Retinal pigment epithelial cell (primary cell): ENCODE measurements around the gene CASQ1.

Experiments
- DNase-seq: peaks from one replicate; pipeline ENCODE4 v3.0.0-alpha.2; 2010; ENCODE audit warnings: low read depth
- H3K4me3 ChIP-seq: 2 replicates; pipeline ENCODE4 v1.5.1; 2011; ENCODE audit warnings: mild to moderate bottlenecking, low read length, control low read depth, moderate library complexity
- CTCF ChIP-seq: conservative IDR thresholded peaks from 2 replicates; pipeline ENCODE4 v1.5.1; 2011; ENCODE audit warnings: low read depth, low read length, control low read depth, inconsistent platforms

Gene CASQ1

GRCh38 chr1:160177667-160178066 lies 12.7 kb upstream of the CASQ1 start:
- no peak for TF ChIP-seq CTCF
- DNase-seq = no peak
- no peak overlapping the region for H3K4me3 ChIP-seq

GRCh38 chr1:160178731-160179130 lies 11.6 kb upstream of the CASQ1 start:
- no peak for TF ChIP-seq CTCF
- H3K4me3 ChIP-seq = no peak overlapping the region
- DNase-seq = no peak

GRCh38 chr1:160179336-160179735 lies 11.0 kb upstream of the CASQ1 start:
- no peak overlapping the region for H3K4me3 ChIP-seq
- DNase-seq = no peak
- no peak for TF ChIP-seq CTCF

GRCh38 chr1:160186246-160186645 lies 4.1 kb upstream of the CASQ1 start:
- DNase-seq = no peak
- no peak overlapping the region for H3K4me3 ChIP-seq
- no peak for TF ChIP-seq CTCF

GRCh38 chr1:160186729-160187128 lies 3.6 kb upstream of the CASQ1 start:
- no peak overlapping the region for H3K4me3 ChIP-seq
- DNase-seq = no peak
- TF ChIP-seq CTCF = no peak

- TF ChIP-seq CTCF = no peak
- H3K4me3 ChIP-seq = no peak overlapping the region
- no peak for DNase-seq
Observed at GRCh38 chr1:160187407-160187806, 3.0 kb upstream of the CASQ1 start.

- DNase-seq = no peak
- no peak for TF ChIP-seq CTCF
- no peak overlapping the region for H3K4me3 ChIP-seq
Observed at GRCh38 chr1:160188341-160188740, 2.0 kb upstream of the CASQ1 start.
